Measurements from ENCODE around the gene CALCOCO2. TPM values are rescaled to one million over a fixed set of nuclear protein-coding genes. Genes with fewer than 3 reads are reported as not detected.
"Not testable (repeated sequence)": the region's sequence is repeated elsewhere in the genome, so short reads cannot be mapped to it uniquely, and the experiment has no call there.

CALCOCO2 gene
- total RNA-seq, 2 donors from 2014 or later = 112 to 152 TPM

DNA sequence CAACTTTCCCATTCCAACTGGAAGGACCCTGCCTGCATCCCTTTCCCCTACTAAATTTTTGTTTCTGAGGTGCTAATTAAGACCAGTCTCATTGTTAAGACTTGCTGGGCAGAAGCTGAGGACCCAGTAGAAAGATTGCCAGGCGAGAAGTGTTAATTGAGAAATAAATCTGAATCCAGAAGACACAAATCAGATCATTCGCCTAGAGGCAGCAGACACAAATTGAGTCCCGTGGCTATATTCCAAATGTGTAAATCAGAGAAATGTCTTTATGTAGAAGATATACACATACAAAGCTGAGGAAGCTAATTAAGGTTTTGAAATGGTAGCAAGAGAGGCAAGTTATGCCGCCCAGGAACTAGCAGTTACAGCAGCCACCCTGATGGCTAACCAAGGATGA is 29.6 kb downstream of the CALCOCO2 start:
- TF ChIP-seq, protein P1, sequence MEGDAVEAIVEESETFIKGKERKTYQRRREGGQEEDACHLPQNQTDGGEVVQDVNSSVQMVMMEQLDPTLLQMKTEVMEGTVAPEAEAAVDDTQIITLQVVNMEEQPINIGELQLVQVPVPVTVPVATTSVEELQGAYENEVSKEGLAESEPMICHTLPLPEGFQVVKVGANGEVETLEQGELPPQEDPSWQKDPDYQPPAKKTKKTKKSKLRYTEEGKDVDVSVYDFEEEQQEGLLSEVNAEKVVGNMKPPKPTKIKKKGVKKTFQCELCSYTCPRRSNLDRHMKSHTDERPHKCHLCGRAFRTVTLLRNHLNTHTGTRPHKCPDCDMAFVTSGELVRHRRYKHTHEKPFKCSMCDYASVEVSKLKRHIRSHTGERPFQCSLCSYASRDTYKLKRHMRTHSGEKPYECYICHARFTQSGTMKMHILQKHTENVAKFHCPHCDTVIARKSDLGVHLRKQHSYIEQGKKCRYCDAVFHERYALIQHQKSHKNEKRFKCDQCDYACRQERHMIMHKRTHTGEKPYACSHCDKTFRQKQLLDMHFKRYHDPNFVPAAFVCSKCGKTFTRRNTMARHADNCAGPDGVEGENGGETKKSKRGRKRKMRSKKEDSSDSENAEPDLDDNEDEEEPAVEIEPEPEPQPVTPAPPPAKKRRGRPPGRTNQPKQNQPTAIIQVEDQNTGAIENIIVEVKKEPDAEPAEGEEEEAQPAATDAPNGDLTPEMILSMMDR (IDR thresholded peaks at IDR 0.05) = no peak
- DNase-seq (ENCODE audit: low spot score) = no peak
- H3K4me1 ChIP-seq = no peaks in the 10 kb centered on the region
- H3K36me3 ChIP-seq = peaks cover 92% of the 10 kb centered on the region
- no peak overlapping the region for H3K4me3 ChIP-seq
- no peaks in the 10 kb centered on the region for H3K27me3 ChIP-seq
- no peak overlapping the region for H3K27ac ChIP-seq
- H3K9me3 ChIP-seq = no peaks in the 10 kb centered on the region

DNA sequence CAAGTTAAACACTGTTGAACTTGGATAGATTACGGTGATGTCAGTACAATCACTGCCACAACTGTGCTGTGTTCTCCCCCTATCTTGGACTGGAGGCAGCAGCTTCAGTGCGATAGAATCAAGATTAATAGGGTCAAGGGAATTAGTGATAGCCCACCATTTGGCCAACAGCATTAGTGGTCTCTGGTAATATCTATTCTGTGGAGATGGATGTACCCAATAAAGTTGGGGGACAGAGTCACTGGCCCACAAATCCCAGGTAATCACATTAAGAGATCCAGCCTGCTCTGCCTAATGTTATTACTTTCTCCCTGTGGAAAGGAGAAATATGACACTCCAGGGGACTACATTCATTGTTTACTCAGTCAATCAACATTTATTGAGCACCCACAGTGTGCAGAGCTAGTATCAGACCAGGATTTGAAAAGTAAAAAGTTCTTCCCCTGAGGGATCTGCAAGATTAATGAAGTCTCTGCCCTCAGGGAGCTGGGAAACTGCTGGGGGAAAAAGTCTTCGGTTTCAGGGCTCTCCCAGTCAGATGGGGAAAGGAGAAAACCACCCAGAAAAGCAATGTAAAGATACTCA is 38.2 kb downstream of the CALCOCO2 start:
- H3K9me3 ChIP-seq = no peaks in the 10 kb centered on the region
- no peak overlapping the region for H3K27ac ChIP-seq
- H3K27me3 ChIP-seq = no peaks in the 10 kb centered on the region
- TF ChIP-seq, protein P1 (IDR thresholded peaks at IDR 0.05) = no peak
- no peak overlapping the region for H3K4me3 ChIP-seq
- peaks cover 13% of the 10 kb centered on the region for H3K36me3 ChIP-seq
- DNase-seq (ENCODE audit: low spot score) = no peak
- peaks cover 0 to 37% of the 10 kb centered on the region in 2 donors for H3K4me1 ChIP-seq

DNA sequence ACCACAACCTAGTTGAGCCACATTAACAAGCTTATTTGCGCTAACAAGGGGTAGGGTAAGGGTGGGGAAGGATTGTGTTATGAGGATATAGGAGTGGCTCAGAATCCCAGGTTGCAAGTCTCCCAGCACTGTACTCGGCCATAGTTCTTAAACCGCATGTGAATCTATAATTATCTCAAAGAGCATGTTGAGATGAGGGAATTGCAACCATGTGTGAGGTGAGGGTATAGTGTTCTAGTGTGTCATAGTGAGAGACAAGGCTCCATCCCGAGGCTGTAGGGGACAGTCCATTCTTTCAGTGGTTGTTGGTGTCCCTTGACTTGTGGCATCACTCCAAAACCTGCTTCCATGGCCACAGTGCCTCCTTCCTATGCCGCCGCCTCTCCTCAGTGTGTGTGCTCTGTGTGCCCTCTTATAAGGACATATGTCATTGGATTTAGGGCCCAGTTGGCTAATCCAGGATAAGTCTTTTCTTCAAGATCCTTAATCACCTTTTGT is 39.0 kb downstream of the CALCOCO2 start:
- TF ChIP-seq, protein P1 (IDR thresholded peaks at IDR 0.05) = no peak
- H3K27ac ChIP-seq = peak overlapping the region; percentile 7 to 41
- no peak for DNase-seq (ENCODE audit: low spot score)

DNA sequence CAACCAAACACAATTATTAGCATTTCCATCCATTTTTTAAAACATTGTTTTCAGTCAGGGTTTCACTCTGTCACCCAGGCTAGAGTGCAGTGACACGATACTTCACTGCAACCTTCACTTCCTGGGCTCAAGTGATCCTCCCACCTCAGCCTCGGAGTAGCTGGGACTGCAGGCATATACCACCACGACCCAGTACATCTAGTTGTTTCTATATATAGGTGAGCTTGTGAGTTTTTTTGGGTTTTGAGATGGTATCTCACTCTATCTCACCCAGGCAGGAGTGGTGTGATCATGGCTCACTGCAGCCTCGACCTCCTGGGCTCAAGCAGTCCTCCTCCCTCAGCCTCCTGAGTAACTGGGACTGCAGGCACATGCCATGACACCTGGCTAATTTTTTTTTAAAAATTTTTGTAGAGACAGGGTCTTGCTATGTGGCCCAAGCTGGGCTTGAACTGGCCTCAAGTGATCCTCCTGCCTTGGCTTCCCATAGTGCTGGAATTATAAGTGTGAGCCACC is 40.3 kb downstream of the CALCOCO2 start:
- Histone ChIP-seq H3K4me3 (no peak overlapping the region), H3K36me3 (no peaks in the 10 kb centered on the region), H3K4me1 (peaks cover 0 to 37% of the 10 kb centered on the region in 2 donors), H3K27me3 (no peaks in the 10 kb centered on the region), H3K27ac (peak overlapping the region; percentile 56 to 73), H3K9me3 (no peaks in the 10 kb centered on the region)
- no peak for DNase-seq (ENCODE audit: low spot score)
- TF ChIP-seq, protein P1 (IDR thresholded peaks at IDR 0.05) = no peak

More for the DNA sequence above, 39.0 kb downstream of the CALCOCO2 start:
- Histone ChIP-seq H3K4me1 (peaks cover 0 to 37% of the 10 kb centered on the region in 2 donors), H3K36me3 (peaks cover 4% of the 10 kb centered on the region), H3K27me3 (no peaks in the 10 kb centered on the region), H3K4me3 (no peak overlapping the region), H3K9me3 (no peaks in the 10 kb centered on the region)

DNA sequence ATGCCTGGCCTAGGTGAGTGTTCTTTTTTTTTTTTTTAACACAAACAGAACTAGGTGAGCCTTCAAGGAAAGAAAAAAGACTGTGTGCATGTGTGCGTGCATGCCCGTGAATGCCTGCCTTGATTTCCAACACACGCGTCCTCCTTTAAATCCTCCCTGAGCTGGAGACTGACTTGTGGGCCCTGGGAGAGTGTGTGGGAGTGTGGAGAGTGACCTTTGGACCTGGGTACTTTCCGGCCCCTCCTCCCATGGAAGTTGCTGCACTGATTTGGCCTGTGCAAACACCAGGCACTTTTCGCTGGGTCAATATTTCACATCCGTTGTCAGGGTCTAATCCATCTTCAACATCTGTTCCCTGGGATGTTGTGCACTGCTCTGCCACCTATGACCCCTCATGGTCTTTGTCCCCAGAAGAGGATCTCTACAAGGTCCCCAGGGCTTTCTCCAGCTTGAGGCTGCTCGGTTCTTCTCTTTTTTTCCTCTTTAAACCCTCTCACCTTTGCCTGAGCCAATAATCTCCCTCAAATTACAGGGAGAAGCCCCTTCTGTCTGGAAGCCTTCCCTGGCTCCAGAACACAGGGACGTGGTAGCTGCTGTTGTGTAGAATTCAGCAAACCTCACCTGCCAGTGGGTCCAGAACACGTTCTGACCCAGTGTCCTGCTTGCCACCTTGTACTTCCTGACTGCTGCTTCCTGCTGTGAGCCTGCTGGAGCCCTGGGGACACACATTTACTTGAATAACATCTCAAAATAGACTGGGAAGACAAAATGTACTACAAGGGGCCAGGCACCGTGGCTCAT is 40.9 kb downstream of the CALCOCO2 start:
- Histone ChIP-seq H3K4me3 (no peak overlapping the region), H3K36me3 (no peaks in the 10 kb centered on the region), H3K9me3 (no peaks in the 10 kb centered on the region), H3K27me3 (no peaks in the 10 kb centered on the region), H3K27ac (peak overlapping the region; percentile 56 to 73), H3K4me1 (peaks cover 0 to 37% of the 10 kb centered on the region in 2 donors)
- DNase-seq (ENCODE audit: low spot score) = no peak
- TF ChIP-seq, protein P1 (IDR thresholded peaks at IDR 0.05) = no peak

DNA sequence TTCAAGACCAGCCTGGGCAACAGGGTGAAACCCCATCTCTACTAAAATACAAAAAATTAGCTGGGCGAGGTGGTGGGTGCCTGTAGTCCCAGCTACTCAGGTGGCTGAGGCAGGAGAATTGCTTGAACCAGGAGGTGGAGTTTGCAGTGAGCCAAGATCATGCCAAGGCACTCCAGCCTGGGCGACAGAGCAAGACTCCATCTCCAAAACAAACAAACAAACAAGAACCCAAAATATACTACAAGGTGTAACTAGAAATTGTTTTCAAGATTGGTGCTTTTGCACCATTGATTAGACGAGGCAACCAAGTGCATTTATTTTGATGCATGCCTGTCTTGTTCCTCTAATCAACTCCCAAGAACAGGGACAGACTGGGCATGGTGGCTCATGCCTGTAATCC is 41.6 kb downstream of the CALCOCO2 start:
- peaks cover 0 to 37% of the 10 kb centered on the region in 2 donors for H3K4me1 ChIP-seq
- H3K36me3 ChIP-seq; H3K9me3 ChIP-seq; H3K27me3 ChIP-seq; H3K4me3 ChIP-seq; DNase-seq (ENCODE audit: low spot score): not testable (repeated sequence)
- H3K27ac ChIP-seq = peak overlapping the region; percentile 56 to 73
